Smooth muscle cell (in vitro differentiated cells): ENCODE results near the gene PAK5. TPM values are rescaled to one million over a fixed set of nuclear protein-coding genes. Genes with fewer than 3 reads are reported as not detected.

ENCODE experiments used
- DNase-seq: peaks from one replicate; lab custom pipeline; 2025; ENCODE audit not compliant: unreplicated experiment; lab: John Stamatoyannopoulos, UW
- H2AFZ ChIP-seq: fragments of 200-600 bp; sonication (generic); 2 replicates; pipeline ENCODE4 v1.6.0; 2016; ENCODE audit warnings: antibody characterized with exemption, low read depth, mild to moderate bottlenecking
- H3F3A ChIP-seq: fragments of 200-600 bp; sonication (generic); 2 replicates; pipeline ENCODE4 v1.6.0; 2017; ENCODE audit warnings: antibody characterized with exemption, low read depth
- H3K27ac ChIP-seq: fragments of 200-600 bp; sonication (generic); 2 replicates; pipeline ENCODE4 v1.5.1; 2016; ENCODE audit warnings: low read depth, mild to moderate bottlenecking
- H3K27me3 ChIP-seq: fragments of 200-600 bp; sonication (generic); 2 replicates; pipeline ENCODE4 v1.6.1; 2016; ENCODE audit warnings: low read depth, mild to moderate bottlenecking
- H3K36me3 ChIP-seq: fragments of 200-600 bp; sonication (generic); 2 replicates; pipeline ENCODE4 v1.5.1; 2016; ENCODE audit warnings: low read depth
- H3K4me1 ChIP-seq: fragments of 200-600 bp; sonication (generic); 2 replicates; pipeline ENCODE4 v1.5.1; 2016; ENCODE audit warnings: low read depth
- H3K4me2 ChIP-seq: fragments of 200-600 bp; sonication (generic); 2 replicates; pipeline ENCODE4 v1.6.0; 2016; ENCODE audit warnings: mild to moderate bottlenecking
- H3K4me3 ChIP-seq: fragments of 200-600 bp; sonication (generic); 2 replicates; pipeline ENCODE4 v1.5.1; 2016; ENCODE audit warnings: mild to moderate bottlenecking
- H3K79me2 ChIP-seq: fragments of 200-600 bp; sonication (generic); 2 replicates; pipeline ENCODE4 v1.6.0; 2016; ENCODE audit warnings: low read depth, mild to moderate bottlenecking
- H3K9ac ChIP-seq: fragments of 200-600 bp; sonication (generic); 2 replicates; pipeline ENCODE4 v1.6.0; 2016; ENCODE audit warnings: low read depth
- H3K9me3 ChIP-seq: fragments of 200-600 bp; sonication (generic); replicated peaks from 2 replicates; pipeline ENCODE4 v1.5.1; 2016; ENCODE audit warnings: low read depth
- H4K20me1 ChIP-seq: fragments of 200-600 bp; sonication (generic); 2 replicates; pipeline ENCODE4 v1.6.0; 2016; ENCODE audit warnings: low read depth
- WGBS: methylation state at CpG from one replicate; pipeline ENCODE4 v1.1.7; 2016; ENCODE audit warnings: low lambda C conversion rate; 5-methylcytosine and 5-hydroxymethylcytosine counted together
- polyA plus RNA-seq: library from polyadenylated mRNA; unstranded; fragments of >200 nt; fragmentation: Nextera tagmentation; extraction: Ambion mirVana; gene quantifications from 2 replicates; pipeline ENCODE4 v1.2.1, GENCODE V29; 2016
- total RNA-seq: library from RNA; depleted of rRNA; stranded (reverse); fragments of >200 nt; gene quantifications from 2 replicates; pipeline ENCODE4 v1.2.3, GENCODE V29; 2014
- TF ChIP-seq, protein P1 (sequence below): fragments of 200-600 bp; sonication (generic); IDR thresholded peaks from 2 replicates; pipeline ENCODE4 v1.5.1; 2017; ENCODE audit warnings: borderline replicate concordance, mild to moderate bottlenecking, antibody characterized with exemption; ENCODE audit not compliant: insufficient read depth, poor library complexity, severe bottlenecking

PAK5 gene
- total and polyA plus RNA-seq, 2 experiments from 2014 or later: 0.13 TPM; not detected in 1

GRCh38 chr20:9637889-9638288, 201.0 kb downstream of the PAK5 start:
- H3K27ac ChIP-seq: no peak overlapping the region
- no peaks in the 10 kb centered on the region for H3K4me1 ChIP-seq
- H2AFZ ChIP-seq: no peak overlapping the region
- H3K27me3 ChIP-seq: no peaks in the 10 kb centered on the region
- H3K9ac ChIP-seq: no peak overlapping the region
- DNase-seq: no peak
- no peak overlapping the region for H3K4me2 ChIP-seq
- H3K36me3 ChIP-seq: no peaks in the 10 kb centered on the region
- no peaks in the 10 kb centered on the region for H3F3A ChIP-seq
- no peaks in the 10 kb centered on the region for H4K20me1 ChIP-seq
- H3K4me3 ChIP-seq: no peak overlapping the region
- no peaks in the 10 kb centered on the region for H3K9me3 ChIP-seq
- WGBS: 68% methylated on average over 2 of the region's 2 CpGs
- TF ChIP-seq, protein P1, sequence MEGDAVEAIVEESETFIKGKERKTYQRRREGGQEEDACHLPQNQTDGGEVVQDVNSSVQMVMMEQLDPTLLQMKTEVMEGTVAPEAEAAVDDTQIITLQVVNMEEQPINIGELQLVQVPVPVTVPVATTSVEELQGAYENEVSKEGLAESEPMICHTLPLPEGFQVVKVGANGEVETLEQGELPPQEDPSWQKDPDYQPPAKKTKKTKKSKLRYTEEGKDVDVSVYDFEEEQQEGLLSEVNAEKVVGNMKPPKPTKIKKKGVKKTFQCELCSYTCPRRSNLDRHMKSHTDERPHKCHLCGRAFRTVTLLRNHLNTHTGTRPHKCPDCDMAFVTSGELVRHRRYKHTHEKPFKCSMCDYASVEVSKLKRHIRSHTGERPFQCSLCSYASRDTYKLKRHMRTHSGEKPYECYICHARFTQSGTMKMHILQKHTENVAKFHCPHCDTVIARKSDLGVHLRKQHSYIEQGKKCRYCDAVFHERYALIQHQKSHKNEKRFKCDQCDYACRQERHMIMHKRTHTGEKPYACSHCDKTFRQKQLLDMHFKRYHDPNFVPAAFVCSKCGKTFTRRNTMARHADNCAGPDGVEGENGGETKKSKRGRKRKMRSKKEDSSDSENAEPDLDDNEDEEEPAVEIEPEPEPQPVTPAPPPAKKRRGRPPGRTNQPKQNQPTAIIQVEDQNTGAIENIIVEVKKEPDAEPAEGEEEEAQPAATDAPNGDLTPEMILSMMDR: no peak
- no peaks in the 10 kb centered on the region for H3K79me2 ChIP-seq

- Histone ChIP-seq H2AFZ (no peak overlapping the region), H3K9me3 (no peaks in the 10 kb centered on the region), H3K4me1 (no peaks in the 10 kb centered on the region), H3K79me2 (no peaks in the 10 kb centered on the region), H3K4me2 (no peak overlapping the region), H3K27me3 (no peaks in the 10 kb centered on the region), H3K4me3 (no peak overlapping the region), H4K20me1 (no peaks in the 10 kb centered on the region), H3K27ac (no peak overlapping the region), H3K9ac (no peak overlapping the region), H3K36me3 (no peaks in the 10 kb centered on the region), H3F3A (no peaks in the 10 kb centered on the region)
- DNase-seq: no peak
- TF ChIP-seq, protein P1: no peak
- 81% methylated on average over 1 of the region's 1 CpG for WGBS
These were observed 203.1 kb downstream of the PAK5 start for GRCh38 chr20:9635750-9636149.

DNA sequence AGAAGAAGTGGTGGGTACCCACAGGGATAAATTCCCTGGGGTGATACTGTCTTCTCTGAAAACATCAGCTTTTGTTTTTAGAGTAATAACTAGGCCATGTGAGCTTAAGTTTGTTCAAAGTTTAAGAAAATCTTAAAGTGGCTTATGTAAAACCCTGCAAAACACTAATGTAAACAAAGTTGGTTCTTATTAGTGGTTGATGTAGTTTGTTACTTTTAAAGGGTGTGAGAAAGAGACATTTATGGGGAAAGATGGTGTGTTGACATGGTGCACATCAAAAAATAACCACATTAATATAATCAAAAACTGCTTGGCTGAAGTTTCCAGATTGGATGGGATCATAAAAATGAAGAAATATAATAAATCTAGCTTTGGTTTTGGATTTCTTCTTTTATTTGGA, 204.5 kb downstream of the PAK5 start:
- H3K9me3 ChIP-seq: no peaks in the 10 kb centered on the region
- no peaks in the 10 kb centered on the region for H3K36me3 ChIP-seq
- no peak overlapping the region for H3K9ac ChIP-seq
- no peak for DNase-seq
- no peak overlapping the region for H3K4me3 ChIP-seq
- TF ChIP-seq, protein P1: no peak
- no peaks in the 10 kb centered on the region for H3F3A ChIP-seq
- no peak overlapping the region for H2AFZ ChIP-seq
- H3K4me1 ChIP-seq: no peaks in the 10 kb centered on the region
- no peaks in the 10 kb centered on the region for H3K27me3 ChIP-seq
- no peaks in the 10 kb centered on the region for H4K20me1 ChIP-seq
- H3K4me2 ChIP-seq: no peak overlapping the region
- no peaks in the 10 kb centered on the region for H3K79me2 ChIP-seq
- no peak overlapping the region for H3K27ac ChIP-seq

DNA sequence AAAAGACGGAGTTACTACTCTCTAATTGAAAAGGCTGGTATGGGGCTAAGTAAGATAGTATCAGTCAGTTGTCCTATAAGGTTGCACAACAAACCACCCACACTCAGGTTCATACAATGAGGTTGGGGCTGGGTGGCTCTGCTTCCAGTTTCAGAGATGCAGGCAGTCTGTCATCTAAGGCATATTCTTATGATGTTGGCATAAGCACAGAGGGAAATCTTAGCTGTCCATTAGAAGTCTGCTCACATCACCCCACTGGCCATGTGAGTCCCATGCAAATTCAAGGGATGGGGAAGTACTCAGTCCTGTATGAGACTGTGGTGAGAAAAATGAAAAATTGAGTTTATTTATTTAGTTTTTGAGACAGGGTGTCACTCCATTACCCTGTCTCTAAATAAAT, 205.9 kb downstream of the PAK5 start:
- H3K79me2 ChIP-seq: no peaks in the 10 kb centered on the region
- H3K4me1 ChIP-seq: no peaks in the 10 kb centered on the region
- H3K9me3 ChIP-seq: no peaks in the 10 kb centered on the region
- H3K27me3 ChIP-seq: no peaks in the 10 kb centered on the region
- no peaks in the 10 kb centered on the region for H3F3A ChIP-seq
- no peak overlapping the region for H3K4me2 ChIP-seq
- H4K20me1 ChIP-seq: no peaks in the 10 kb centered on the region
- H3K27ac ChIP-seq: no peak overlapping the region
- TF ChIP-seq, protein P1: no peak
- 39% methylated on average over 1 of the region's 1 CpG for WGBS
- DNase-seq: no peak
- no peaks in the 10 kb centered on the region for H3K36me3 ChIP-seq
- H3K9ac ChIP-seq: no peak overlapping the region
- H3K4me3 ChIP-seq: no peak overlapping the region
- no peak overlapping the region for H2AFZ ChIP-seq
